Activated B cell treated with CpG ODN at 0.5 μM for 24 hours (primary cell): ENCODE measurements around the gene APBA1. TPM values are rescaled to one million over a fixed set of nuclear protein-coding genes. Genes with fewer than 3 reads are reported as not detected.

Experiments used
- ATAC-seq: fragments of 200-7000 bp; cut with Tn5 transposase; one replicate; pipeline ENCODE4 v1.10.0; 2021; ENCODE audit warnings: low read depth, mild to moderate bottlenecking, moderate library complexity
- CTCF ChIA-PET: fragments of 350-600 bp; sonication (Branson Sonifier 250); formaldehyde crosslinking; loops from one replicate; lab custom pipeline; 2021; ENCODE audit warnings: antibody characterized with exemption; lab: Charles Lee
- POLR2A ChIA-PET: fragments of 350-600 bp; sonication (Branson Sonifier 250); formaldehyde crosslinking; loops from one replicate; lab custom pipeline; 2021; ENCODE audit warnings: antibody characterized with exemption; lab: Charles Lee
- DNase-seq: peaks from one replicate; pipeline ENCODE4 v3.0.0; 2022
- H3K27ac Mint-ChIP-seq: one replicate; pipeline ENCODE4 v1.8.0; 2020; ENCODE audit warnings: mixed read lengths
- H3K27me3 Mint-ChIP-seq: one replicate; pipeline ENCODE4 v1.8.0; 2021; ENCODE audit warnings: mixed read lengths
- H3K36me3 Mint-ChIP-seq: one replicate; pipeline ENCODE4 v1.8.0; 2021; ENCODE audit warnings: low read depth, mixed read lengths
- H3K4me1 Mint-ChIP-seq: one replicate; pipeline ENCODE4 v1.8.0; 2021; ENCODE audit warnings: mixed read lengths
- H3K4me3 Mint-ChIP-seq: one replicate; pipeline ENCODE4 v1.8.0; 2020; ENCODE audit warnings: mild to moderate bottlenecking, mixed read lengths
- H3K9me3 Mint-ChIP-seq: one replicate; pipeline ENCODE4 v1.8.0; 2020; ENCODE audit warnings: mixed read lengths
- CTCF ChIP-seq: fragments of 200-600 bp; IDR thresholded peaks from one replicate; pipeline ENCODE4 v1.8.0; 2022; ENCODE audit warnings: antibody characterized with exemption, mild to moderate bottlenecking
- intact Hi-C: fragments of 100-400 bp; cut with micrococcal nuclease; formaldehyde crosslinking; loops from one replicate; pipeline ENCODE4 v1.15.1; 2024
- total RNA-seq: library from RNA; stranded (reverse); gene quantifications from 2 replicates; pipeline ENCODE4 v1.2.3, GENCODE V29; 2022

Gene APBA1
- total RNA-seq, 1 donor from 2014 or later, result not detected

- no peak overlapping the region for H3K4me3 Mint-ChIP-seq
- ATAC-seq, result no peak
- intact Hi-C loops, result no loop called here
- no peak for TF ChIP-seq CTCF
- H3K4me1 Mint-ChIP-seq, result no peaks in the 10 kb centered on the region
- CTCF ChIA-PET, result no interaction called here
- POLR2A ChIA-PET, result no interaction called here
- H3K27me3 Mint-ChIP-seq, result peaks cover 5% of the 10 kb centered on the region
- H3K27ac Mint-ChIP-seq, result no peak overlapping the region
- no peak for DNase-seq
- no peaks in the 10 kb centered on the region for H3K9me3 Mint-ChIP-seq
- H3K36me3 Mint-ChIP-seq, result no peaks in the 10 kb centered on the region
Measured at GRCh38 chr9:69593301-69593700, 78.9 kb downstream of the APBA1 start.

- H3K9me3 Mint-ChIP-seq, result no peaks in the 10 kb centered on the region
- H3K4me1 Mint-ChIP-seq, result no peaks in the 10 kb centered on the region
- H3K4me3 Mint-ChIP-seq, result no peak overlapping the region
- intact Hi-C loops, result no loop called here
- H3K27ac Mint-ChIP-seq, result no peak overlapping the region
- H3K27me3 Mint-ChIP-seq, result peaks cover 5% of the 10 kb centered on the region
- no peak for DNase-seq
- CTCF ChIA-PET, result no interaction called here
- no peak for ATAC-seq
- no peak for TF ChIP-seq CTCF
- POLR2A ChIA-PET, result interaction anchor here (0.5 kb wide), 1 partner anchor 525 kb away, joined by 4 read pairs; no protein-coding TSS in a partner anchor
- no peaks in the 10 kb centered on the region for H3K36me3 Mint-ChIP-seq
Measured at GRCh38 chr9:69590266-69590665, 81.9 kb downstream of the APBA1 start.

GRCh38 chr9:69589156-69589555 lies 83.0 kb downstream of the APBA1 start:
- intact Hi-C loops, result no loop called here
- H3K36me3 Mint-ChIP-seq, result no peaks in the 10 kb centered on the region
- CTCF ChIA-PET, result no interaction called here

GRCh38 chr9:69585571-69585970 lies 86.6 kb downstream of the APBA1 start:
- Mint-ChIP-seq H3K27ac (no peak overlapping the region), H3K4me3 (no peak overlapping the region), H3K4me1 (no peaks in the 10 kb centered on the region), H3K27me3 (peaks cover 2% of the 10 kb centered on the region), H3K9me3 (no peaks in the 10 kb centered on the region), H3K36me3 (no peaks in the 10 kb centered on the region)
- ChIA-PET CTCF (no interaction called here), POLR2A (no interaction called here)
- no peak for TF ChIP-seq CTCF
- no peak for ATAC-seq
- intact Hi-C loops, result no loop called here
- DNase-seq, result no peak

More at GRCh38 chr9:69589156-69589555, 83.0 kb downstream of the APBA1 start:
- Mint-ChIP-seq H3K27ac (no peak overlapping the region), H3K4me3 (no peak overlapping the region), H3K27me3 (peaks cover 5% of the 10 kb centered on the region), H3K4me1 (no peaks in the 10 kb centered on the region), H3K9me3 (no peaks in the 10 kb centered on the region)
- TF ChIP-seq CTCF, result no peak
- no peak for DNase-seq
- ATAC-seq, result no peak
- POLR2A ChIA-PET, result no interaction called here

GRCh38 chr9:69584759-69585158 lies 87.4 kb downstream of the APBA1 start:
- H3K4me1 Mint-ChIP-seq, result no peaks in the 10 kb centered on the region
- no peak for TF ChIP-seq CTCF
- no peaks in the 10 kb centered on the region for H3K9me3 Mint-ChIP-seq
- intact Hi-C loops, result no loop called here
- CTCF ChIA-PET, result no interaction called here
- ATAC-seq (no peak), DNase-seq (no peak)
- H3K36me3 Mint-ChIP-seq, result no peaks in the 10 kb centered on the region
- POLR2A ChIA-PET, result no interaction called here
- H3K27me3 Mint-ChIP-seq, result no peaks in the 10 kb centered on the region
- no peak overlapping the region for H3K27ac Mint-ChIP-seq
- no peak overlapping the region for H3K4me3 Mint-ChIP-seq
